K562 (cell line): Measurements from ENCODE around the gene CFL2.

Experiments
- BACH1 ChIP-seq: fragments of 200-800 bp; sonication (Bioruptor generic); IDR thresholded peaks from 2 replicates; pipeline ENCODE4 v1.6.1; 2016; ENCODE audit warnings: missing genetic modification characterization, missing compliant biosample characterization
- CBX2 ChIP-seq: fragments of 200-600 bp; sonication (generic); IDR thresholded peaks from one replicate; pipeline ENCODE4 v1.6.1; 2012; ENCODE audit warnings: mild to moderate bottlenecking, low read length, inconsistent platforms; ENCODE audit not compliant: insufficient read depth, poor library complexity, severe bottlenecking
- EGR1 ChIP-seq: fragments of 450-650 bp; conservative IDR thresholded peaks from 2 replicates; pipeline ENCODE4 v1.6.1; 2017; ENCODE audit warnings: mild to moderate bottlenecking
- HLTF ChIP-seq: fragments of 450-650 bp; IDR thresholded peaks from 2 replicates; pipeline ENCODE4 v1.6.1; 2016
- MAX ChIP-seq: sonication (generic); formaldehyde crosslinking; IDR thresholded peaks from 2 replicates; pipeline ENCODE4 v1.9.0; 2022; ENCODE audit warnings: mild to moderate bottlenecking, missing genetic modification reagents
- MYC ChIP-seq, 2 experiments: fragments of 250-450 bp in 1 of 2; sonication (Bioruptor Pico) in 1 of 2; IDR thresholded peaks; 2 replicates each; pipeline versions ENCODE4 v1.5.1 to v1.6.1; 2012 to 2021; ENCODE audit warnings: low read depth in 2 of 2, borderline replicate concordance in 1 of 2, improper control_type of control experiment in 1 of 2, low read length in 1 of 2, mild to moderate bottlenecking in 1 of 2, moderate library complexity in 1 of 2
- POLR2A ChIP-seq: fragments of 450-650 bp; conservative IDR thresholded peaks from 2 replicates; pipeline ENCODE4 v1.6.1; 2016
- ZNF175 ChIP-seq: fragments of 200-800 bp; sonication (Bioruptor generic); IDR thresholded peaks from 2 replicates; pipeline ENCODE4 v1.6.1; 2016; ENCODE audit warnings: low read depth, mild to moderate bottlenecking, missing genetic modification characterization, missing compliant biosample characterization
- TF ChIP-seq, protein P1 (sequence below): sonication (generic); formaldehyde crosslinking; IDR thresholded peaks from 2 replicates; pipeline ENCODE4 v1.8.0; 2022; ENCODE audit warnings: mild to moderate bottlenecking, low read depth, missing genetic modification reagents

GRCh38 chr14:34691206-34691605 is 23.2 kb downstream of the CFL2 start:
- TF ChIP-seq MYC (IDR thresholded peaks at IDR 0.05; ENCODE audit: low read depth, low read length) (no peak), MYC (CRISPR knock-in tag; IDR thresholded peaks at IDR 0.05; ENCODE audit: borderline replicate concordance, low read depth) (no peak), HLTF (no peak), MAX (CRISPR knock-in tag) (no peak), CBX2 (no peak), POLR2A (no peak), EGR1 (no peak), ZNF175 (CRISPR knock-in tag) (no peak), BACH1 (tag) (no peak)
- TF ChIP-seq, protein P1, sequence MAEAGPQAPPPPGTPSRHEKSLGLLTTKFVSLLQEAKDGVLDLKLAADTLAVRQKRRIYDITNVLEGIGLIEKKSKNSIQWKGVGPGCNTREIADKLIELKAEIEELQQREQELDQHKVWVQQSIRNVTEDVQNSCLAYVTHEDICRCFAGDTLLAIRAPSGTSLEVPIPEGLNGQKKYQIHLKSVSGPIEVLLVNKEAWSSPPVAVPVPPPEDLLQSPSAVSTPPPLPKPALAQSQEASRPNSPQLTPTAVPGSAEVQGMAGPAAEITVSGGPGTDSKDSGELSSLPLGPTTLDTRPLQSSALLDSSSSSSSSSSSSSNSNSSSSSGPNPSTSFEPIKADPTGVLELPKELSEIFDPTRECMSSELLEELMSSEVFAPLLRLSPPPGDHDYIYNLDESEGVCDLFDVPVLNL: no peak
